ACC112 (cell line): ENCODE measurements around the gene SEMA6B.

Experiments used
- H2AFZ ChIP-seq: fragments of 200-600 bp; sonication (generic); one replicate; pipeline ENCODE4 v1.6.0; 2017; ENCODE audit warnings: antibody characterized with exemption, low read length; ENCODE audit not compliant: unreplicated experiment
- H3K27ac ChIP-seq: fragments of 200-600 bp; sonication (generic); 2 replicates; pipeline ENCODE4 v1.5.1; 2014; ENCODE audit warnings: low read depth, mild to moderate bottlenecking, antibody characterized with exemption, low read length, moderate library complexity
- H3K27me3 ChIP-seq: fragments of 200-600 bp; sonication (generic); 2 replicates; pipeline ENCODE4 v1.6.1; 2014; ENCODE audit warnings: mild to moderate bottlenecking, antibody characterized with exemption, low read length, moderate library complexity, mixed read lengths; ENCODE audit not compliant: insufficient read depth
- H3K36me3 ChIP-seq: fragments of 200-600 bp; sonication (generic); 2 replicates; pipeline ENCODE4 v1.6.1; 2016; ENCODE audit warnings: mild to moderate bottlenecking, antibody characterized with exemption, low read length, moderate library complexity, mixed read lengths; ENCODE audit not compliant: insufficient read depth
- H3K4me1 ChIP-seq: fragments of 200-600 bp; sonication (generic); one replicate; pipeline ENCODE4 v1.6.1; 2016; ENCODE audit warnings: low read length, mixed read lengths; ENCODE audit not compliant: insufficient read depth, unreplicated experiment, control insufficient read depth
- H3K4me3 ChIP-seq: fragments of 200-600 bp; sonication (generic); 2 replicates; pipeline ENCODE4 v1.5.1; 2014; ENCODE audit warnings: mild to moderate bottlenecking, low read depth, low read length
- H3K79me2 ChIP-seq: fragments of 200-600 bp; sonication (generic); one replicate; pipeline ENCODE4 v1.6.0; 2016; ENCODE audit warnings: low read length; ENCODE audit not compliant: control insufficient read depth, unreplicated experiment, insufficient read depth

Gene SEMA6B

DNA sequence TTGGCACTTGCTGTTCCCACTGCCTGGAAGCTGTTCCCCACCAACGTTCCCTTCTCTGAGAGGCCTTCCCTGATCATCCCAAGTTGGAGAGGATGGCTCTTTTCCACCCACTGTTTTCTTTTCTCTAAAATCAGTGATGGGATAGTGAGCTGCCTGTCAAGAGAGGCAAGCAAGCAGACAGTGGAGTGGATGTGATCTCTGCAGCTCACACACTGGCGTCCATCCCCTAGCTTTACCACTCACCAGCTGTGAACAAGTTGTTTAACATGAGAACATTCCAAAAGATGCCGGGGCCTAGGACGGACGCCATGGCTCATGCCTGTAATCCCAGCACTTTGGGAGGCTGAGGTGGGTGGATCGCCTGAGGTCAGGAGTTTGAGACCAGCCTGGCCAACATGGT lies 28.0 kb upstream of the SEMA6B start:
- Histone ChIP-seq H3K79me2 (no peaks in the 10 kb centered on the region), H3K4me1 (no peaks in the 10 kb centered on the region), H3K4me3 (no peak overlapping the region), H2AFZ (no peak overlapping the region), H3K27ac (no peak overlapping the region), H3K27me3 (peaks cover 14% of the 10 kb centered on the region), H3K36me3 (no peaks in the 10 kb centered on the region)

DNA sequence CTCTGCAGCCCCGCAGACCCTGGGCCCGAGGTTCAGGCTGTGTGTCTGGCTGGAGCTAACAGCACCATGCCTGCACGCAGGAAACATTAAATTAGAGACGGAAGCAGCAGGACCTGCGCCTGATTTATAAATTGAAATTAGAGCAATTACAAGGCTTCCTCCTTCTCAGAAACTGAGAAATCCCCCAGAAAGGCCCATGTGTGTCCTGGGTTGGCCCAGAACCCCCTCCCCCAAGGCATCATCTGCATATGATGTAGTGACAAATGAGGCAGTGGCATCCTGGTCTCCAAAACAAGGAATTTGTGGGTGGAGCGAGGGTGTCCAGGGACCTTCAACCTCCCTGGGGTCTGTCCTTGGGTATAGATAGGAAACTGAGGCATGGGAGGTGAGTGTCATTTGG lies 27.2 kb upstream of the SEMA6B start:
- H3K4me1 ChIP-seq = no peaks in the 10 kb centered on the region
- no peak overlapping the region for H3K27ac ChIP-seq
- no peak overlapping the region for H3K4me3 ChIP-seq
- peaks cover 21% of the 10 kb centered on the region for H3K27me3 ChIP-seq
- no peaks in the 10 kb centered on the region for H3K79me2 ChIP-seq
- H3K36me3 ChIP-seq = no peaks in the 10 kb centered on the region
- no peak overlapping the region for H2AFZ ChIP-seq

- Histone ChIP-seq H3K27me3 (peaks cover 21% of the 10 kb centered on the region), H3K4me1 (no peaks in the 10 kb centered on the region), H3K27ac (no peak overlapping the region)
Measured at GRCh38 chr19:4586245-4586644, 26.8 kb upstream of the SEMA6B start.

GRCh38 chr19:4585556-4585955 lies 26.1 kb upstream of the SEMA6B start:
- no peaks in the 10 kb centered on the region for H3K79me2 ChIP-seq
- H3K27ac ChIP-seq = no peak overlapping the region
- no peak overlapping the region for H2AFZ ChIP-seq
- H3K36me3 ChIP-seq = no peaks in the 10 kb centered on the region
- peaks cover 25% of the 10 kb centered on the region for H3K27me3 ChIP-seq
- H3K4me1 ChIP-seq = no peaks in the 10 kb centered on the region
- no peak overlapping the region for H3K4me3 ChIP-seq

More at GRCh38 chr19:4586245-4586644, 26.8 kb upstream of the SEMA6B start:
- no peaks in the 10 kb centered on the region for H3K79me2 ChIP-seq
- no peak overlapping the region for H2AFZ ChIP-seq
- H3K4me3 ChIP-seq = no peak overlapping the region
- H3K36me3 ChIP-seq = no peaks in the 10 kb centered on the region

- H3K27ac ChIP-seq = no peak overlapping the region
- peaks cover 32% of the 10 kb centered on the region for H3K27me3 ChIP-seq
- H3K79me2 ChIP-seq = no peaks in the 10 kb centered on the region
- H2AFZ ChIP-seq = no peak overlapping the region
- H3K4me3 ChIP-seq = no peak overlapping the region
- H3K4me1 ChIP-seq = no peaks in the 10 kb centered on the region
- no peaks in the 10 kb centered on the region for H3K36me3 ChIP-seq
Measured at GRCh38 chr19:4584670-4585460, 25.4 kb upstream of the SEMA6B start.

GRCh38 chr19:4583961-4584669 lies 24.6 kb upstream of the SEMA6B start:
- Histone ChIP-seq H3K27me3 (peaks cover 36% of the 10 kb centered on the region), H3K79me2 (no peaks in the 10 kb centered on the region), H3K36me3 (no peaks in the 10 kb centered on the region), H2AFZ (no peak overlapping the region), H3K4me3 (no peak overlapping the region), H3K27ac (no peak overlapping the region), H3K4me1 (no peaks in the 10 kb centered on the region)

DNA sequence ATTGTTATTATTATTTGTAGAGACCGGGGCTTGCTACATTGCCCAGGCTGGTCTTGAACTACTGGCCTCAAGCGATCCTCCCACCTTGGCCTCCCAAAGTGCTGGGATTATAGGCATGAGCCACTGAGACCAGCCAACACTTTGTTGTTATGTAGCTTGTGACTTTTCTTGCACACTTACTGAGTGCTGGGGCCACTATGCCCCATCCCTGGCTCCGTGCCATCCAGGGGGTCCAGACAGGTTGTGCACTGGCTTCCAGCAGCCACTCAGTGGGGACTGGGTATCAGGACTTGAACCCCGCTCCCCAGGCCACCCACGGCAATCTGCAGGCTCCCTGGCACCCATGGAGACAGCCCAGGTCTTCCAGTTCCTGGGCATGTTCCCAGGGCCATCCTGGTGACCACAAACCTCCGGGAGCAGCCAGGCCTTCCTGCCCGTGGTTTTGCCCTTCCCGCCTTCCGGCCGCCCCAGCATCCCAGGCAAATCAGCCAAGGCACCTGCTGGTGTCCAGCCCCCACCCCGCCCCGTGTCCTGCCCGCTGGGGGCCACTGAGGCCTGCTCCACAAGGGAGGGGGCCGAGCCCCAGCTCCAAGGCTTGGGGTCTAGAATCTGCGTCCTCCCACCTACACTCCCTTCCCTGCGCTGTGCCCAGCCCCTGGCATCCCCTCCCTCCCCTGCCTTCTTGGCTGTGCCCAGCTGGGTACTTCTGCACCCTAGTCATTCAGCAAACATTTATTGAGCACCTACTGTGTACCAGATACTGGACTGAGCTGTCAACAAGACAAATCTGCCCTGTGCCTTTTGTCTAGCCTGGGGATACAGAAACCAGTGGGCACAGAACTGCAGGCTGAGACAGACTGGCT lies 23.7 kb upstream of the SEMA6B start:
- H3K79me2 ChIP-seq = no peaks in the 10 kb centered on the region
- no peaks in the 10 kb centered on the region for H3K36me3 ChIP-seq

DNA sequence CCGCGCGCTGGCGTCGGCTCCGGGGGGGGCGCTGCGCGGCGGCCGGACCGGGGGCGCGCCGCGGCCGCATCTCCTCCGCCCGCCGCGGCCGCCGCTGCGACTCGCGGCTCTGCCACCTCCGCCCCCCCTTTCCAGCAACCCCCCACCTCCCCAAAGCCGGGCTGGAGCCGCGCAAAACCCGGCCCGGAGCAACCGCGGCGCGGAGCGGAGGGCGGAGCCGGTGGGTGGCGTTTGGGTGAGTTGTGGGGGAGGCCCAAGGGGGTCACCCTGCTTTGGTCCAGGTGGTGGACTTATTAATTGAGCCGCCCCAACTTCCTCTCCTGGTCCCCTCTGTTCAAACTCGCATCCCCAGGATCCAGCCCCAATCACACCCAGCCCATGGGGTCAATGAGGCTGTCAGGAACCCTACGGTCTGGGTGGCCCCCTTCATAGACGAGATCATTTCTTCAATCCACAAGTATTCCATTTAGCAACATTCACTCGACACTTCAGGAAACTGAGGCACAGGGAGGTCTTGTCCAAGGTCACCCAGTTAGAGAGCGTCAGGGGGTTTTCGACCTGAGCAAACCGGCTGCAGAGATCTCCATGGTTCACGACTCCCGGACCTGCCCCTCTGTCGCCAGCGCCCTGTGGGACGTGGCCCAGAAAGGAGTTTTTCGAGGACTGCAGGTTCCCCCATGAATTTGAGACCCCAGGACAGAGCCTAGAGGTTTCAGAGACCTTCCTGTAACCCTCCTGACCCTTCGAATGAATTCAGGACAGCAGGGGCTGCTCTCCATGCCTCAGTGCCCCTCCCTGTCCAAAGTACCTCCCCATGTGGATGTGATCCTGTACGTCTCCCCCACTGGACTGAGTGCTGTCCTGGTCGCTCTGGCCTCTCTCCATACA lies 22.4 kb upstream of the SEMA6B start:
- Histone ChIP-seq H3K79me2 (no peaks in the 10 kb centered on the region), H3K4me1 (no peaks in the 10 kb centered on the region), H3K4me3 (no peak overlapping the region), H3K36me3 (no peaks in the 10 kb centered on the region), H3K27me3 (peaks cover 36% of the 10 kb centered on the region), H3K27ac (no peak overlapping the region), H2AFZ (no peak overlapping the region)

More for the DNA sequence above, 23.7 kb upstream of the SEMA6B start:
- Histone ChIP-seq H3K27ac (no peak overlapping the region), H3K4me3 (no peak overlapping the region), H2AFZ (no peak overlapping the region), H3K27me3 (peaks cover 36% of the 10 kb centered on the region), H3K4me1 (no peaks in the 10 kb centered on the region)

DNA sequence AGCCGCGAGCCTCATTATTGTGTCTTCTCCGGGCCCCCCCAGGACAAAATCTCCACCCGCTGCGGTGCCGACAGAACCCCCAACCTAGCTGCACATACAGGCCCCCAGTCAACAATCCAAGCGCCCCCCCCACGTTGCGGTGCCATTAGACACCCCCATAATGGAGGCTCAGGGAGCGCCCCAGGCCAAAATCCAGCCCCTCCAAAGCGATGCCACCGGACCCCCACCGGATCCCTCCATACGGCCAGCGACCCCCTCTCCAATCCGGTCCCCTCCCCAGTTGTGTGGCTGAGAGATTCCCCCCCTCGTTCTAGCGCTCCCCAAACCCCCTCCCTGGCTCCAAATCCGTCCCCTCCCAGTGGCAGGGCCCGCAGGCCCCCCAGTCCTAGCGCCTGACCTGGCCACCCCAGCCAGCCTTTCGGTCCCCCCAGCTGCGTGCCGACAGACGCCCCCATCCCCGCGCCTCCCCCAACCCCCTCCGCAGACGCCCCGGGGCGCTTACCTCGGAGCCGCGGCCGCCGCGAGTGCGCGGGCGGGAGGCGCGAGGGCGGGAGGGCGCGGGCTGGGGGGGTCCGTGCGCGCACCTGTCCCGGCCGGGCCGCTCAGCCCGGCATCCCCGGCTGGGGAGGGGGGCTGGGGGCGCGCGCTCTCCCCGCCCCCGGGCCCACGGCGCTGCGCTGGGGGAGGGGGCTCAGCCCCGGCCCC lies 21.6 kb upstream of the SEMA6B start:
- H3K4me3 ChIP-seq = no peak overlapping the region
- H3K36me3 ChIP-seq = no peaks in the 10 kb centered on the region
- no peaks in the 10 kb centered on the region for H3K79me2 ChIP-seq
- H3K27me3 ChIP-seq = peaks cover 36% of the 10 kb centered on the region
- H3K27ac ChIP-seq = no peak overlapping the region
- no peak overlapping the region for H2AFZ ChIP-seq
- H3K4me1 ChIP-seq = no peaks in the 10 kb centered on the region
